LNCaP clone FGC (cell line): ENCODE measurements around the gene UNC13B.
A peak's percentile ranks its signal among the peaks of the same experiment; 100 is the strongest.

Experiments
- DNase-seq: peaks from one replicate; pipeline ENCODE4 v3.0.0-alpha.2; 2011; ENCODE audit warnings: low read depth
- H3K4me3 ChIP-seq: 2 replicates; pipeline ENCODE4 v1.5.1; 2011; ENCODE audit warnings: mild to moderate bottlenecking, low read depth, low read length, control low read depth
- CTCF ChIP-seq: IDR thresholded peaks from 2 replicates; pipeline ENCODE4 v1.5.1; 2012; ENCODE audit warnings: mild to moderate bottlenecking; ENCODE audit not compliant: control insufficient read depth, insufficient read depth; ENCODE audit errors: extremely low read depth

Gene UNC13B

DNA sequence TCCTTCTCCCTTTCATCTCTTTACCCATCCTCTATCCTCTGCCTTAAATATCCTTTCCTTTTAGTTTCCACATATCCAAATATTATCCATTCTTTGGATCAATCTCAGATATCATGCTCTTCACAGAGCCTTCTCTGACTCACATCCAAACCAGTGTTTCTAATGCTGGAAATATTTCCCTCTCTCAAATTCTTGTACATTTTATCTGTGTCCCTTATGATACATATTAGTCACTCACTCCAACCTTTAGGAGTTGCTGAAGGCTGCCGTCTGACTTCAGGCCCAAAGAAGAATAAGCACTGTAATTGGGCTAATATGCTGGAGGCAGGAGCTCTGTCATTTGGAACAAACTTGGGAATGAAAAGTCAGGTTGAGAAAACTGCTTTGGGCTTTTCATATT is 171.7 kb downstream of the UNC13B start:
- no peak overlapping the region for H3K4me3 ChIP-seq
- TF ChIP-seq CTCF, result no peak
- no peak for DNase-seq

- DNase-seq, result no peak
- no peak for TF ChIP-seq CTCF
- H3K4me3 ChIP-seq, result no peak overlapping the region
Observed at GRCh38 chr9:35335164-35335563, 173.4 kb downstream of the UNC13B start.

DNA sequence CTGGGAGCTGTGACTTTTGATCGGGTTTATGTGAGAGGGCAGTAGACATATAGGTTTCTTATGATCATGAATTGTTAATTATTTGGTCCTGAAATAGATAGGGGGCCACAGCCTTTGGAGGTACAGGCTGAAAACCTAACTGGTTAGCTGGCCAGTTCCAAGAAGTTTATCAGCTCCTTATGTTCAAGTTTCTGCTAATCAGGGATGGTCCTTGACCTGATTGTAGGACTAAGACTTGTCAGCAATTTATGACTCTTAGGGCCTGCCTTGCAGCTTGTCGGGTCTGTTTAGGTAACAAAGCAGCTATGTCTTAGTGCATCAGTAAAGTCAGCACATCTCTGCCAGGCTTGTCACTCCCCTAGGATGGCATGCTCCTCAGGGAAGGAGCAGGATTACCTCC is 176.3 kb downstream of the UNC13B start:
- TF ChIP-seq CTCF, result no peak
- H3K4me3 ChIP-seq, result no peak overlapping the region
- DNase-seq, result no peak

GRCh38 chr9:35338561-35339274 is 176.9 kb downstream of the UNC13B start:
- DNase-seq, result peak; percentile 54

DNA sequence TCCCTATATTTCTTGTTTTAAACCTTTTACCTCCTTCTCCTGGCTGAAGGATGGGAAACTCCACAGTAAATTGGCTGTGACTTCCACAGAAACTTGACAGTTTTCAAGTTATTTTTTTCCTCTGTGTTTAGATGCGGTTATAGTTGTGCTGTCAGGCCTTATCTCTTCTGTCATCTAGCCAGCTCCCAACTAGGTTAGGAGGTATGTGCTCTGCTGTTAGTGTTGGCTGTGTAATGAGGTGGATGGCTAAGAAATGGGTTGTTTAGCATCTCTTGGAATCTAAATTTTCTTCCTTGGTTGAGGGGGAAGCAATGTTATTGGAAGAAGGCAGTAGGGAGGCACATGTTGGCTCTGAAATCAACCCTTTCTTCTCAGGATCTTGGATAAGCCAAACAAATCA is 178.2 kb downstream of the UNC13B start:
- TF ChIP-seq CTCF, result no peak
- DNase-seq, result peak; percentile 67
- H3K4me3 ChIP-seq, result no peak overlapping the region

More at GRCh38 chr9:35338561-35339274, 176.9 kb downstream of the UNC13B start:
- TF ChIP-seq CTCF, result no peak
- H3K4me3 ChIP-seq, result no peak overlapping the region

GRCh38 chr9:35341021-35341420 is 179.2 kb downstream of the UNC13B start:
- no peak overlapping the region for H3K4me3 ChIP-seq
- DNase-seq, result no peak
- no peak for TF ChIP-seq CTCF

- H3K4me3 ChIP-seq, result no peak overlapping the region
- no peak for TF ChIP-seq CTCF
Observed at GRCh38 chr9:35341585-35341984, 179.8 kb downstream of the UNC13B start.

More at GRCh38 chr9:35341585-35341984, 179.8 kb downstream of the UNC13B start:
- no peak for DNase-seq
